ENCODE data around the gene NSMCE1.

DNA sequence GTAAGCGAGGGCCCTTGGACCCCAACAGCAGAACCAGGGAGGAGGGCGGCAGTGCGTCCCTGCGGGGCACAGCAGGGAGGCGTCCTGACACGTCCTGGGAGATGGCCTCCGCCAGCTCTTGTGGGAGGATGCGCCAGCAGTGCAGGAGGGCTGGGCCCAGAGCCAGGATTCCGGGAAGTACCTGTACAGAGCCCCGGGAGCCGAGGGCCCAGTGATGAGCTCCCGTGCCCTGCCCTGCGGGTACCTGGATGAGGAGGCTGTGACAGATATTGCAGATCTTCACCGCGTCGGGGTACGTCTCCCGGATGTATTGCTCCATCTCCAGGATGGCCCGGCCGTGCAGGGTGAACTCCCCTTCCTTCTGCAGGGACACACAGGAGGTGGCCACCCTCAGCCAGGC is 42.1 kb downstream of the NSMCE1 start:
- no peak for TF ChIP-seq CTCF (IDR thresholded peaks at IDR 0.05)
- TF ChIP-seq EZH2 (IDR thresholded peaks at IDR 0.05; ENCODE audit: borderline replicate concordance, insufficient read depth, low read depth, low read length, poor library complexity, severe bottlenecking), result no peak

All from B cell (primary cell).